Neuronal stem cell (in vitro differentiated cells): ENCODE results near the gene FHOD3.

Experiments used
- DNase-seq: peaks from one replicate; pipeline ENCODE4 v3.0.0-alpha.2; 2013; ENCODE audit warnings: low spot score
- H2AFZ ChIP-seq: one replicate; pipeline ENCODE4 v1.6.1; 2013; ENCODE audit warnings: mild to moderate bottlenecking, low read length, inconsistent platforms
- H2AK5ac ChIP-seq: 2 replicates; pipeline ENCODE4 v1.6.1; 2013; ENCODE audit warnings: low read depth, mild to moderate bottlenecking, inconsistent platforms, low read length, moderate library complexity, mixed read lengths
- H2BK120ac ChIP-seq: 2 replicates; pipeline ENCODE4 v1.6.1; 2013; ENCODE audit warnings: low read depth, mild to moderate bottlenecking, inconsistent platforms, low read length, moderate library complexity, mixed read lengths
- H2BK12ac ChIP-seq: one replicate; pipeline ENCODE4 v1.6.1; 2013; ENCODE audit warnings: low read length, inconsistent platforms
- H2BK15ac ChIP-seq: 2 replicates; pipeline ENCODE4 v1.6.1; 2013; ENCODE audit warnings: mild to moderate bottlenecking, low read length, inconsistent platforms, mixed read lengths
- H2BK5ac ChIP-seq: one replicate; pipeline ENCODE4 v1.6.1; 2013; ENCODE audit warnings: inconsistent platforms, mild to moderate bottlenecking, low read length, moderate library complexity
- H3K14ac ChIP-seq: one replicate; pipeline ENCODE4 v1.6.1; 2013; ENCODE audit warnings: low read length, inconsistent platforms
- H3K18ac ChIP-seq: 2 replicates; pipeline ENCODE4 v1.6.1; 2013; ENCODE audit warnings: low read length, inconsistent platforms
- H3K23ac ChIP-seq: 2 replicates; pipeline ENCODE4 v1.6.1; 2013; ENCODE audit warnings: low read depth, mild to moderate bottlenecking, mixed read lengths, low read length, inconsistent platforms; ENCODE audit not compliant: poor library complexity
- H3K27ac ChIP-seq: replicated peaks from 3 replicates; pipeline ENCODE4 v1.5.1; 2013; ENCODE audit warnings: low read length, inconsistent platforms
- H3K27me3 ChIP-seq, 3 experiments: 2 replicates each; pipeline ENCODE4 v1.6.1; 2013; ENCODE audit warnings: low read length in 3 of 3, mild to moderate bottlenecking in 2 of 3, inconsistent platforms in 1 of 3, low read depth in 1 of 3, mixed read lengths in 1 of 3, moderate library complexity in 1 of 3; ENCODE audit not compliant: control insufficient read depth in 3 of 3, insufficient read depth in 3 of 3
- H3K36me3 ChIP-seq, 2 donors: replicated peaks in 1 of 2; 2 replicates each; pipeline ENCODE4 v1.6.1; 2013; ENCODE audit warnings: low read length in 2 of 2; ENCODE audit not compliant: control insufficient read depth in 2 of 2, insufficient read depth in 2 of 2
- H3K4ac ChIP-seq: 2 replicates; pipeline ENCODE4 v1.6.1; 2013; ENCODE audit warnings: inconsistent platforms, mild to moderate bottlenecking, low read length, moderate library complexity
- H3K4me1 ChIP-seq, 2 donors: 1 replicate in 1 of 2; 2 replicates in 1 of 2; pipeline ENCODE4 v1.6.1; 2013; ENCODE audit warnings: low read length in 2 of 2, low read depth in 1 of 2; ENCODE audit not compliant: control insufficient read depth in 2 of 2, insufficient read depth in 1 of 2
- H3K4me2 ChIP-seq: one replicate; pipeline ENCODE4 v1.6.1; 2013; ENCODE audit warnings: mild to moderate bottlenecking, low read length, inconsistent platforms; ENCODE audit not compliant: insufficient read depth, poor library complexity, severe bottlenecking
- H3K4me3 ChIP-seq, 2 donors: 2 replicates each; pipeline ENCODE4 v1.5.1; 2013; ENCODE audit warnings: low read length in 2 of 2, mild to moderate bottlenecking in 2 of 2, inconsistent platforms in 1 of 2, moderate library complexity in 1 of 2
- H3K79me1 ChIP-seq: one replicate; pipeline ENCODE4 v1.6.1; 2013; ENCODE audit warnings: low read depth, mild to moderate bottlenecking, inconsistent platforms, low read length, moderate library complexity
- H3K9ac ChIP-seq: one replicate; pipeline ENCODE4 v1.6.1; 2013; ENCODE audit warnings: mild to moderate bottlenecking, low read depth, low read length, inconsistent platforms; ENCODE audit not compliant: poor library complexity
- H3K9me3 ChIP-seq, 2 donors: replicated peaks in 1 of 2; 2 replicates each; pipeline versions ENCODE3 to v1.6.1; 2013; ENCODE audit warnings: low read length in 2 of 2, mild to moderate bottlenecking in 2 of 2, inconsistent platforms in 1 of 2, low read depth in 1 of 2, mixed read lengths in 1 of 2, moderate library complexity in 1 of 2; ENCODE audit not compliant: control insufficient read depth in 2 of 2, insufficient read depth in 1 of 2
- H4K8ac ChIP-seq: one replicate; pipeline ENCODE4 v1.6.1; 2013; ENCODE audit warnings: low read depth, mild to moderate bottlenecking, inconsistent platforms, low read length, moderate library complexity
- H4K91ac ChIP-seq: one replicate; pipeline ENCODE4 v1.6.1; 2013; ENCODE audit warnings: low read length, low read depth, mild to moderate bottlenecking, inconsistent platforms; ENCODE audit not compliant: poor library complexity
- WGBS, 2 donors: extraction: QIAGEN DNeasy Blood & Tissue Kit; methylation state at CpG; one replicate each; pipeline ENCODE4 v1.1.7; 2013; ENCODE audit warnings: missing lambda C conversion rate in 2 of 2, mixed read lengths in 1 of 2; ENCODE audit not compliant: insufficient read length in 2 of 2, insufficient replicate concordance in 1 of 2; ENCODE audit errors: extremely low coverage in 2 of 2; 5-methylcytosine and 5-hydroxymethylcytosine counted together

The FHOD3 gene

GRCh38 chr18:36601316-36601715, 303.8 kb downstream of the FHOD3 start:
- peaks cover 6 to 72% of the 10 kb centered on the region in 2 donors for H3K36me3 ChIP-seq
- H3K14ac ChIP-seq = no peak overlapping the region
- no peak overlapping the region for H2BK12ac ChIP-seq
- H2BK15ac ChIP-seq = no peak overlapping the region
- H3K23ac ChIP-seq = no peak overlapping the region
- no peak overlapping the region for H2AFZ ChIP-seq
- no peak overlapping the region for H4K91ac ChIP-seq
- H2BK120ac ChIP-seq = no peak overlapping the region
- no peaks in the 10 kb centered on the region for H3K27me3 ChIP-seq
- H3K9ac ChIP-seq = no peak overlapping the region
- DNase-seq = no peak
- H3K4me3 ChIP-seq = no peak overlapping the region
- no peaks in the 10 kb centered on the region for H3K9me3 ChIP-seq
- no peak overlapping the region for H3K27ac ChIP-seq
- no peaks in the 10 kb centered on the region for H3K4me1 ChIP-seq
- H3K4me2 ChIP-seq = no peak overlapping the region
- no peaks in the 10 kb centered on the region for H3K79me1 ChIP-seq
- H4K8ac ChIP-seq = no peak overlapping the region
- no peak overlapping the region for H3K4ac ChIP-seq
- WGBS, 2 donors = no CpG with 5 or more reads among the region's 1 CpG
- no peak overlapping the region for H3K18ac ChIP-seq
- H2BK5ac ChIP-seq = no peak overlapping the region
- no peak overlapping the region for H2AK5ac ChIP-seq

GRCh38 chr18:36602071-36602470, 304.6 kb downstream of the FHOD3 start:
- Histone ChIP-seq H3K79me1 (no peaks in the 10 kb centered on the region), H3K4me1 (no peaks in the 10 kb centered on the region), H3K4ac (no peak overlapping the region), H4K8ac (no peak overlapping the region), H4K91ac (no peak overlapping the region), H3K27me3 (no peaks in the 10 kb centered on the region), H2AK5ac (no peak overlapping the region), H2BK12ac (no peak overlapping the region), H3K9ac (no peak overlapping the region), H2BK15ac (no peak overlapping the region), H3K4me2 (no peak overlapping the region), H3K36me3 (peaks cover 6 to 69% of the 10 kb centered on the region in 2 donors), H3K23ac (no peak overlapping the region), H3K9me3 (no peaks in the 10 kb centered on the region), H2BK5ac (no peak overlapping the region), H2AFZ (no peak overlapping the region), H2BK120ac (no peak overlapping the region), H3K4me3 (no peak overlapping the region), H3K18ac (no peak overlapping the region), H3K14ac (no peak overlapping the region), H3K27ac (no peak overlapping the region)
- no peak for DNase-seq
- no CpG with 5 or more reads among the region's 2 CpGs for WGBS, 2 donors

GRCh38 chr18:36602620-36603019, 305.1 kb downstream of the FHOD3 start:
- H4K91ac ChIP-seq = no peak overlapping the region
- H3K9me3 ChIP-seq = no peaks in the 10 kb centered on the region
- no peak overlapping the region for H3K4ac ChIP-seq
- no peak overlapping the region for H2BK5ac ChIP-seq
- H3K23ac ChIP-seq = no peak overlapping the region
- no peak overlapping the region for H2BK12ac ChIP-seq
- no peak overlapping the region for H2BK120ac ChIP-seq
- H3K79me1 ChIP-seq = no peaks in the 10 kb centered on the region
- DNase-seq = no peak
- no peak overlapping the region for H2AFZ ChIP-seq
- no peak overlapping the region for H4K8ac ChIP-seq
- no peak overlapping the region for H3K9ac ChIP-seq
- no peak overlapping the region for H3K14ac ChIP-seq
- no peaks in the 10 kb centered on the region for H3K27me3 ChIP-seq
- H2BK15ac ChIP-seq = no peak overlapping the region
- H3K27ac ChIP-seq = no peak overlapping the region
- H3K4me2 ChIP-seq = no peak overlapping the region
- H3K18ac ChIP-seq = no peak overlapping the region
- no peak overlapping the region for H3K4me3 ChIP-seq
- H3K4me1 ChIP-seq = no peaks in the 10 kb centered on the region
- no CpG with 5 or more reads among the region's 4 CpGs for WGBS, 2 donors
- H3K36me3 ChIP-seq = peaks cover 6 to 70% of the 10 kb centered on the region in 2 donors
- H2AK5ac ChIP-seq = no peak overlapping the region

- no peak overlapping the region for H2AFZ ChIP-seq
- no peak overlapping the region for H3K4ac ChIP-seq
- no peak overlapping the region for H4K8ac ChIP-seq
- H3K79me1 ChIP-seq = peaks cover 1% of the 10 kb centered on the region
- no peak overlapping the region for H3K27ac ChIP-seq
- H2BK5ac ChIP-seq = no peak overlapping the region
- no peak overlapping the region for H4K91ac ChIP-seq
- H3K9ac ChIP-seq = no peak overlapping the region
- no peak overlapping the region for H3K4me3 ChIP-seq
- no CpG with 5 or more reads among the region's 3 CpGs for WGBS, 2 donors
- no peak overlapping the region for H2BK120ac ChIP-seq
- H2AK5ac ChIP-seq = no peak overlapping the region
- H3K4me2 ChIP-seq = no peak overlapping the region
- peaks cover 13 to 52% of the 10 kb centered on the region in 2 donors for H3K36me3 ChIP-seq
- no peak overlapping the region for H3K18ac ChIP-seq
- no peak overlapping the region for H3K14ac ChIP-seq
- DNase-seq = no peak
- H3K27me3 ChIP-seq = no peaks in the 10 kb centered on the region
- no peak overlapping the region for H3K23ac ChIP-seq
- H2BK15ac ChIP-seq = no peak overlapping the region
- H3K4me1 ChIP-seq = peaks cover 0 to 9% of the 10 kb centered on the region in 2 donors
- no peaks in the 10 kb centered on the region for H3K9me3 ChIP-seq
- no peak overlapping the region for H2BK12ac ChIP-seq
Measured at GRCh38 chr18:36608107-36608506, 310.6 kb downstream of the FHOD3 start.
